NCI-H2171 (cell line): ENCODE data around the gene MARCHF9.
"Not testable (repeated sequence)": the region's sequence is repeated elsewhere in the genome, so short reads cannot be mapped to it uniquely, and the experiment has no call there.

Source experiments
- DNase-seq: peaks from one replicate; lab custom pipeline; 2025; lab: John Stamatoyannopoulos, UW

Gene MARCHF9, protein sequence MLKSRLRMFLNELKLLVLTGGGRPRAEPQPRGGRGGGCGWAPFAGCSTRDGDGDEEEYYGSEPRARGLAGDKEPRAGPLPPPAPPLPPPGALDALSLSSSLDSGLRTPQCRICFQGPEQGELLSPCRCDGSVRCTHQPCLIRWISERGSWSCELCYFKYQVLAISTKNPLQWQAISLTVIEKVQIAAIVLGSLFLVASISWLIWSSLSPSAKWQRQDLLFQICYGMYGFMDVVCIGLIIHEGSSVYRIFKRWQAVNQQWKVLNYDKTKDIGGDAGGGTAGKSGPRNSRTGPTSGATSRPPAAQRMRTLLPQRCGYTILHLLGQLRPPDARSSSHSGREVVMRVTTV

DNA sequence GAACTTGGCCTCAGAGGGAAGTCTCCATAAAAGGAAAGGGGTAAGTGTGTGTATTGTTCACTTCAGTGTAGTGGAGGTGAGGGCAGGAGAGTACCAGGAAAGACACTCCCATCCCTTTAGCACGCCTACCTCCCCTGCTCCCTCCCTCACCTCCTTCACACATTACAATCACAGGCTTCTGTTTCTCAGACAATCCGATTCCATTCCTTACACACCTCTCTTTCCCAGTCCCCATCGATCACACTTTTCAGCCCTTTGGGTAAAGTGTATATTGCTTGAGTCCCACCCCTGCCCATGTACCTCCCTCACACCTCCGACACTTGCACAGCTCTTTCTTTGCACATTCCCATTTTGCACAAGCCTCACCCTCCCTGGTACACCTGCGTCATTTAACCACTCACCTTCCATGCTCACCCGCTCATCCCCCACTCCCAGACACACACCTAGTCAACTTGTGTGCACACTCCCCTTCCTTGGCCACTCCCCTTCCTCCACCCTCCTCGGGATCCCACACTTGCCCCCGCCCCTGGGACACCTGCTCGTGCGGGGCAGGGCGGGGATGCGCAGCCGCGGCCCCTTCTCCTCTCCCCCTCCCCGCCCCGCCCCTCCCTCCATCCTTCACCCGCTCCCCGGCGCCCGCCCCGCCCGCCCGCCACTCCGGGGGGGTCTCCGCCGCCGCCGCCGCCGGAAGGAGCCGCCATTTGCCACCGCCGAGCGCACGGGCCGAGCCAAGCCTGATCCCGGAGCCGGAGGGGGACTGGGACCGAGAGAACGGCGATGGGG is at the start of gene MARCHF9:
Gene MARCHF9, plus strand, starts transcription at position 693 of the 783 bp plus-strand sequence. CDS start 426 bp downstream, outside the sequence.
- DNase-seq, result peak; percentile 91

DNA sequence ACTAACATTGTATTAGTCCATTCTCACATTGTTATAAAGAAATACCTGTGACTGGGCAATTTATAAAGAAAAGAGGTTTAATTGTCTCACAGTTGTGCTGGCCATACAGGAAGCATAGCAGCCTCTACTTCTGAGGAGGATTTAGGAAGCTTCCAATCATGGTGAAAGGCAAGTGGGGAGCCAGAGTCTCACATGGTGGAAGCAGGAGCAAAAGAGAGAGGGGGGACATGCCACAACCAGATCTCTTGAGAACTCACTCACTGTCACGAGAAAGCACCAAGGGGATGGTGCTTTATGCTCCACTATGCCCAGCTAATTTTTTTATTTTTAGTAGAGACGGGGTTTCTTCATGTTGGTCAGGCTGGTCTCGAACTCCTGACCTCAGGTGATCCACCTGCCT is 47.7 kb upstream of the MARCHF9 start:
- DNase-seq, result no peak

DNA sequence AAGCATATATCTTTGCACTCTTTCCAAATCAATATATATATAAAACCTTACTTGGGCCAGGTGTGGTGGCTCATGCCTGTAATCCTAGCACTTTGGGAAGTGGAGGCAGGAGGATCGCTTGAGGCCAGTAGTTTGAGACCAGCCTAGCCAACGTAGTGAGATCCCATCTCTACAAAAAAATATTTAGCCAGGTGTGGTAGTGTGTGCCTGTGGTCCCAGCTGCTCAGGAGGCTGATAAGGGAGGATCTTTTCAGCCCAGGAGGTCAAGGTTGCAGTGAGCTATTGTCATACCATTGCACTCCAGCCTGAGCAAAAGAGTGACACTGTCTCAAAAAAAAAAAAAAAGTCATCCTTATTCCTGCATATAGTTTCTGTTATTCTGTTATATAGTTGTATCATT is 46.6 kb upstream of the MARCHF9 start:
- DNase-seq, result no peak

DNA sequence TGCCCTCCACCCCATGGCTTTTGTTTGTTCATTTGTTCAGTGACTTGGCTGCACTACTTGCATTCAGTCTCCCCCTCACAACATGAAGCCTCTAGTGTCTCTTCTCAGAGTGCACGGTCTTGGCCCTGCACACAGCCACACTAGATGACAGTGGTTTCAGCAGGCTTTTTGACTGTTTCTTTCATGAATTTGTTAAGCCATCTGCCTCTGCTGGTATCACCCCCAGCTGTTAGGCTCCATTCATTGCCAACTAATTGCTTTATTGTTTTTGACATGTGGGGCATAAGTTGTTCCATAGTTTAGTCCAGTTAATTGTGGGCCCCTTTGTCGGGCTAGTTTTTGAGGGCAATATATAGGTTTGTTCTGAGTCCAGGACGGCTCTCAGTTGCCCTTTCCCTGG is 42.2 kb upstream of the MARCHF9 start:
- no peak for DNase-seq

DNA sequence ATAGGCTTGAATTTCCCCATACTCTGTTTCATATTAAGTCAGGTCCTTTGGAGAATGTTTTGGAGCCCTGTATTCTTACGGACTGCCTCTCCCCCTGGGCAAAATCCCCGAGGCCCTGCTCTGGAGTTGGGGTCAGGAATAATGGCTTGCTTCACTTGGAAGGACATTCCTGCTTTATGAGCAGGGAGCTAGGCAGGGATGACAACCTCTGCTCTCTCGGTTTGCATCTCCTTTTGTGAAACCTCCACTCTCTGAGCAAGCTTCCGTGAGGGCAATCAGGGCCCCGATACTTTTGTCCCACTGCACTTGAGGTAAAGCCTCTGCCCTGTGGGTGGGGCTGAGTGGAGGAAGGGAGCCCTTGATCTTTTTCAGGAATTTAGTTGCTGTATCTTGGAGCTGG is 41.7 kb upstream of the MARCHF9 start:
- DNase-seq, result no peak

DNA sequence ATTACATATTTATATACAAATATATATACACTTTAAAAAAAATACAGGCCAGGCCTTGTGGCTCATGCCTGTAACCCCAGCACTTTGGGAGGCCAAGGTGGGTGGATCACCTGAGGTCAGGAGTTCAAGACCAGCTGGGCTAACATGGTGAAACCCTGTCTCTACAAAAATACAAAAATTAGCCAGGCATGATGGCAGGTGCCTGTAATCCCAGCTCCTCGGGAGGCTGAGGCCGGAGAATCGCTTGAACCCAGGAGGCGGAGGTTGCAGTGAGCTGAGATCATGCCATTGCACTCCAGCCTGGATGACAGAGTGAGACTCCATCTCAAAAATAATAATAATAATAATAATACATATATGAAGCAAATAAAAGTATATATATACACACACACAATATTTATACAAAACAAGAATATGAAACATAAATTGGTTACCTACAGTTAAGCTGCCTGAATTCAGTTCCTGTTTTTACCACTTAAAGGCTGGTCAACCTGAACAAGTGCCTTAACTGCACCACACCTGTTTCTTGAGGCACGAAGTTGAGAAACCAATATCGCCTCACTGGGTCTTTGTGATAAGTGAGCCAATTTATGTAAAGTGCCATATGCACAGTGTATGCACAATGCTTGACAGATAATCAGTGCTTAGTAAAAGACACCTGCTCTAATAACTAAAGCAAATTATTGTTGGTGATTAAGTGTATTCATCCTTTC is 39.7 kb upstream of the MARCHF9 start:
- not testable (repeated sequence) for DNase-seq

DNA sequence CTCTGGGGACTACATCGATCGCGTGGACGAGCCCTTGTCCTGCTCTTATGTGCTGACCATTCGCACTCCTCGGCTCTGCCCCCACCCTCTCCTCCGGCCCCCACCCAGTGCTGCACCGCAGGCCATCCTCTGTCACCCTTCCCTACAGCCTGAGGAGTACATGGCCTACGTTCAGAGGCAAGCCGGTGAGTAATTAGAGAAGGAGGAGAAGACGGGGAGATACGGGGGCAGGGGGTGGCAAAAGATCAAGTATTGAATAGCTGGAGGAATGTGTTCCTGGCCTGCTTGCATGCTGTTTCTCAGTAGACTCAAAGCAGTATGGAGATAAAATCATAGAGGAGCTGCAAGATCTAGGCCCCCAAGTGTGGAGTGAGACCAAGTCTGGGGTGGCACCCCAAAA is 39.1 kb upstream of the MARCHF9 start:
- no peak for DNase-seq

DNA sequence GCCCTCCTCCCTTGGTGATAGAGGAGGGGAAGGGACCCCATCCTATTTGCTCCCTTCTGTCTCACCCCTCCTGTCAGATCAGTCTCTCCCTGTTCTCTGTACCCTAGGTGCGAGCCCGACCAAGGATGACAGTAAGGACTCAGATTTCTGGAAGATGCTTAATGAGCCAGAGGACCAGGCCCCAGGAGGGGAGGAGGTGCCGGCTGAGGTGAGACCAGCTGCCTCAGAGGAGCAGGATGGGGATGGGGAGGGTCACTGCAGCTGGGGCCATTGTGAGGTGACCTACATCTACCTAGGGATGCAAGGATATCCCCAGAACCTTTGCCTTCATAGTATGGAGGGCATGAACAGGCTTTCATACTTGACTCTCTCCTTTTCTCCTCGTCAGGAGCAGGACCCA is 38.6 kb upstream of the MARCHF9 start:
- DNase-seq, result no peak

DNA sequence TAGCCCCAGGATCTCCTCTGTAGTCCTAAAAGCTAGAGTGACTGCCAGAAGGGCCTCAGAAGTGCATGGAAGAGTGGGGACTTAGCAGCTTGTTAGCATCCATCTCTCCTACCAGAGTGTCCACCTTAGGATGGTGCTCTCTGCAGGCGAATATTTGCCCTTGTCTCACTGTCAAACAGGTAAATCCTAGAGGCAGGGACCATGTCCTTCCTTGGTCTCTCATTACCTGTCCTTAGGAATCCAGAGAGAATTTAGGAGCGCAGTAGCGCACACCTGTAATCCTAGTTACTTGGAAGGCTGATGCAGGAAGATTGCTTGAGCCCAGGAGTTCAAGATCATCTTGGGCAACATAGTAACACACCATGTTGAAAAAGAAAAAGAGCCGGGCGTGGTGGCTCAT is 37.8 kb upstream of the MARCHF9 start:
- DNase-seq, result no peak

DNA sequence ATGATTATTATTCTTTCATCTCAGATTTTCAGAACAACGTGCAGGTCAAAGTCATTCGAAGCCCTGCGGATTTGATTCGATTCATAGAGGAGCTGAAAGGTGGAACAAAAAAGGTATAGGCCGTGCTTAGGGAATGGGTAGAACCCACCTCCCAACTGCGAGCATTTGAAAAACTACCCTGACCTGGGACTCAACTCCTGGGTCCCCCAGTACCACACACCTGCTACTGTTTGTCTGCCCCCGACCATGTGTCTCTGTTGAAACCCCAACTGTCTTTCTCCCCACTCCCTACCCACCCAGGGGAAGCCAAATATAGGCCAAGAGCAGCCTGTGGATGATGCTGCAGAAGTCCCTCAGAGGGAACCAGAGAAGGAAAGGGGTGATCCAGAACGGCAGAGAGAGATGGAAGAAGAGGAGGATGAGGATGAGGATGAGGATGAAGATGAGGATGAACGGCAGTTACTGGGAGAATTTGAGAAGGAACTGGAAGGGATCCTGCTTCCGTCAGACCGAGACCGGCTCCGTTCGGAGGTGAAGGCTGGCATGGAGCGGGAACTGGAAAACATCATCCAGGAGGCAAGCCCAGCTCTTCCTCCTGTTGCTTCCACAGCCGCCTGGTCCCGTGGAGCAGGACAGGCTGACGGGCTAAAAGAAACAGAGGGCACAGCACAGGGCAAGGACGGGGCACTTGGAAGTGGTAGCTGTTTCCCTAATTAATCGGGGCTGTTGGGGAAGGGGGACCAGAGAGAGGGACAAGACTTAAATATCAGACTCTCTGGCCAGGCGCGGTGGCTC is 36.9 kb upstream of the MARCHF9 start:
- DNase-seq, result no peak

DNA sequence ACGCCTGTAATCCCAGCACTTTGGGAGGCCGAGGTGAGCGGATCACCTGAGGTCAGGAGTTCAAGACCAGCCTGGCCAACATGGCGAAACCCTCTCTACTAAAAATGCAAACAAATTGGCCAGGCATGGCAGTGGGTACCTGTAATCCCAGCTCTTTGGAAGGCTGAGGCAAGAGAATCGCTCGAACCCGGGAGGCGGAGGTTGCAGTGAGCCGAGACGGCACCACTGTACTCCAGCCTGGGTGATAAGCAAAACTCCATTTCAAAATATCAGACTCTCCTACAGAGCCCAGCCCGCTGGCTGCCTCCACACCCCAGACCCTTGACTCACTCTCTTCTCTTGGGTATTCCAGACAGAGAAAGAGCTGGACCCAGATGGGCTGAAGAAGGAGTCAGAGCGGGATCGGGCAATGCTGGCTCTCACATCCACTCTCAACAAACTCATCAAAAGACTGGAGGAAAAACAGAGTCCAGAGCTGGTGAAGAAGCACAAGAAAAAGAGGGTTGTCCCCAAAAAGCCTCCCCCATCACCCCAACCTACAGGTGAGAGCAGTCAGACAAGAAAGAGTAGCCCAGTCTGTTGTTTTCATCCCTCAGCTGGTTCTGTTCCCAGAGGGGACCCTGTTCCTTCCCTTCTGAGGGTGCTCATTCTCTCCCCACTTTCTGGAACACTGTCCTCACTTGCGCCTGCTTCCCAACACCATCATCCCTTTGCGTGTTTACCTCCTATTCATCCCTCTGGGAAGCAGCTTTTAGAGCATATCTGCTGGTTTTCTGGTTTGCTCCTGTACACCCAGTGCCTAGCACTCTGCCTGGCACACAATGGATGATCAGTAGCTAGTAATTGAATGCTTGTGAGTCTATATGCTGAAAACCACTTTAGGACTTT is 36.0 kb upstream of the MARCHF9 start:
- DNase-seq, result no peak

DNA sequence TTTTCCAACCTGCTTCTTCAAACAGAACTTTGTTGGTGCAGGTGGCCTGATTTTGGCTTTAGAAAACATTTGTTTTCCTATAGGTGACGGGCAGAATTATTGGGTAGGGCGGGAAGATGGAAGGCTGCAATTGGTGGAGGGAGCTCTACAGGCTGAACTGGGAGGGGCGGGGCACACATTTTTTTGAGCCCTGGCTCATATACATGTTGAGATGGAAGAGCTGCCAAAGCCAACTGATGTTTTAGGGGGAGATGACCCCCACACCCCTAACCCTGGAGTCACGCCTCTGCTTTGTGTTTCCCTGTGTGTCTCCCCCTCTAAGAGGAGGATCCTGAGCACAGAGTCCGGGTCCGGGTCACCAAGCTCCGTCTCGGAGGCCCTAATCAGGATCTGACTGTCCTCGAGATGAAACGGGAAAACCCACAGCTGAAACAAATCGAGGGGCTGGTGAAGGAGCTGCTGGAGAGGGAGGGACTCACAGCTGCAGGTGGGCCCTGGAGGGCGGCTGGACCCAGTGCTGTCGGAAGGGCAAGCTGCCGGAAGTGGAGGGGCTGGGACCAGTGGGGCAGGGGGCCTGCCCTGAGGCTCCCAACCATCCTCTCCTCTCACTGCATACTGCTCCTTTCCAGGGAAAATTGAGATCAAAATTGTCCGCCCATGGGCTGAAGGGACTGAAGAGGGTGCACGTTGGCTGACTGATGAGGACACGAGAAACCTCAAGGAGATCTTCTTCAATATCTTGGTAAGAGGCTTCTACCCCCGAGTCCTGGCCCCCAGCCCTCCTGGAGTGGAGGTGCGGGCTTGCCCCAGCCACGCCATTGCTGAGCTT is 34.9 kb upstream of the MARCHF9 start:
- DNase-seq, result no peak

DNA sequence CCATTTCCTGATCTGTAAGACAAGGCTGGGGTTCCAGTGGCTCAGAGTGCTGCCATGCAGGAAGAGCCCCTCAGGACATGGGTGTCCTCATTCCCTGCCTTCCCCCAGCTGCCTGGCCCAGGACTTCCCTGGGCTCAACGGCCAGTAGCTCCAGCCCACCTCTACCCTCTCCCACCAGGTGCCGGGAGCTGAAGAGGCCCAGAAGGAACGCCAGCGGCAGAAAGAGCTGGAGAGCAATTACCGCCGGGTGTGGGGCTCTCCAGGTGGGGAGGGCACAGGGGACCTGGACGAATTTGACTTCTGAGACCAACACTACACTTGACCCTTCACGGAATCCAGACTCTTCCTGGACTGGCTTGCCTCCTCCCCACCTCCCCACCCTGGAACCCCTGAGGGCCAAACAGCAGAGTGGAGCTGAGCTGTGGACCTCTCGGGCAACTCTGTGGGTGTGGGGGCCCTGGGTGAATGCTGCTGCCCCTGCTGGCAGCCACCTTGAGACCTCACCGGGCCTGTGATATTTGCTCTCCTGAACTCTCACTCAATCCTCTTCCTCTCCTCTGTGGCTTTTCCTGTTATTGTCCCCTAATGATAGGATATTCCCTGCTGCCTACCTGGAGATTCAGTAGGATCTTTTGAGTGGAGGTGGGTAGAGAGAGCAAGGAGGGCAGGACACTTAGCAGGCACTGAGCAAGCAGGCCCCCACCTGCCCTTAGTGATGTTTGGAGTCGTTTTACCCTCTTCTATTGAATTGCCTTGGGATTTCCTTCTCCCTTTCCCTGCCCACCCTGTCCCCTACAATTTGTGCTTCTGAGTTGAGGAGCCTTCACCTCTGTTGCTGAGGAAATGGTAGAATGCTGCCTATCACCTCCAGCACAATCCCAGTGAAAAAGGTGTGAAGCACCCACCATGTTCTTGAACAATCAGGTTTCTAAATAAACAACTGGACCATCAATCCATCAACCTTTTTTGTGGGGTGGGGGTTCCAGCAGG is 34.0 kb upstream of the MARCHF9 start:
- no peak for DNase-seq

DNA sequence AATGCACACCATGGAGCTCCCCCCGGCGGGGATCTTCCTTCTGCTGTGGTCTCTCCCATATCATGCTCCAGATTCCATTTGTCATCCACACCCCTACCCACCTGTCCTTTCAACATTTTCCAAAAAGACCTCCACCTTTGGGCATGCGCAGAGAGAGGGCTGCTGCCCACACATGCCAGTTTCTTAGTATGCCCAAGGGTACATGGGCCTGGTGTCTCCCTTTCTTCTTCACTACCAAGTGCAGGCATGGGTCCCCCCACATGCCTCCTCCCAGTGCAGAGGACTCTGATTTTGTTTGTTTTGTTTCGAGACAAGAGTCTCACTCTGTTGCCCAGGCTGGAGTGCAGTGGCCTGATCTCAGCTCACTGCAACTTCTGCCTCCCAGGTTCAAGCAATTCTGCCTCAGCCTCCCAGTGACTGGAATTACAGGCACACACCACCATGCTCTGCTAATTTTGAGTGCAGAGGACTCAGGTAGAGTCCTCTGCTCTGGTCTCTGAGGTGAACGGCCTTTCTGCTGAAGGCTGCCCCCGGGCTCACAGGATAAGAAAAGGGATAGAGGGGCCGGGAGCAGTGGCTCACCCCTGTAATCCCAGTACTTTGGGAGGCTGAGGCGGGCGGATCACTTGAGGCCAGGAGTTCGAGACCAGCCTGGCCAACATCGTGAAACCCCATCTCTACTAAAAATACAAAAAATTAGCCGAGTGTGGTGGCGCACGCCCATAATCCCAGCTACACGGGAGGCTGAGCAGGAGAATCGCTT is 32.9 kb upstream of the MARCHF9 start:
- DNase-seq, result not testable (repeated sequence)

DNA sequence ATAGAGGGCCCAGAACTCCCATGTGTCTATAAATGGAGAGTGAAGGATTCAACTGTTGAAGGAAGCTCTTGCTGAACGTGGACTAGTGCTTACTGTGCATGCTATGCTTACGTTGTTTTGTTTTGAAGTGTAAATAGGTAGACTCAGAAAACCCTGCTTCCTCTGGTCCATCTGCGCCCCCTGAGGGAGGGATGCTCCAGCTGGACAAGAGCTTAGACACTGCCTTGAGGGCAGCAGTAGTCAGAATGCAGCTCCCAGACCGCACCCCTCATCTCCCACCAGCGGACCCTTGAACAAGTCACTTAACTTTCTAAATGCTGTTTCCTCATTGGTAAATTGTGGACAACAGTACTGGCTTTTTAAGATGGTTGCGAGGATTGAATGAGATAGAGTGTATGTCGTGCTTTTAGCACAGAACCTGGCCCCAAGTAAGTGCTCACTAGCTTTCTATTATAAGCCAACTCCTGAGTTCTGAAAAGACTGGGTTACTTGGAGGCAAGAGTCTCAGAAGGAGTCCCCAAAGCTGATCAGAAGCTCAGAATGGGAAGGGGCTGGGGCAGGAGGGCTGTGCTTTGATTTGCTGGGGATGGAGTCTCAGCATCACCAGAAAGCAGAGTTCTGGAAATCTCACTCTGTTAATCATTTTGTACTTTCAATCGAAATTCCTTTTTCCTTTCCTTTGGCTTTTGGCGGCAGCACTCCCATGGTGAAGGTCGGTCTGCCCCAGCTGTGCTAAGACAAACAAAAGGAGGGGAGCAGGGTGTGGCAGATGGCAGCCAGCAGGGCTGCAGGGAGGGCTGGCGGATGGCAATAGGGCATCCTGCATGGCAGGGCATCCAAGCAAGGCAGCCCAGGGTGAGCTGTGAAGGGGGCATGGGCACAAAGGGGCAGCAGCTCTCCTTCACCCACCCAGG is 31.9 kb upstream of the MARCHF9 start:
- DNase-seq, result peak; percentile 44

DNA sequence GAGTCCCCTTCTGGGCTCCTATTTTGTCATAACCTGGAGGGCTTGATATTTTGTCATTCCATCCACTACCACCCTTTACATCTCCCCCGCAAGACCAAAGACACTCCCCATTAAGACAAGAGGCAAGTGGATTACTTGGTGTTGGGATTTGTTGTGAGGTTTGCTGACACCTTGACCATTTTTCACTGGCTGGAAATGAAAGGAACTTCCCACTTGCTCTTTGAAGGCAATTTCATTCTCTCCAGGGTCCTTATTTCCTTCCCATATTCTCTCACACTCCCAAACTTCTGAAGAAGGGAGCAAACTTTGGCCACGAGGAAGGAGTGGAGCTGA is 31.3 kb upstream of the MARCHF9 start:
- DNase-seq, result no peak
